Peyer's patch (tissue), 4 donors: ENCODE results near the gene DLD.

Experiments
- CTCF ChIP-seq, 6 experiments: fragments of 450-650 bp in 4 of 6; fragments of 200-600 bp in 2 of 6; sonication (generic) in 1 of 6; IDR thresholded peaks; one replicate each; pipeline ENCODE4 v1.5.1; 2017 to 2019; ENCODE audit warnings: antibody characterized with exemption in 6 of 6, mild to moderate bottlenecking in 3 of 6, moderate library complexity in 1 of 6
- POLR2A ChIP-seq, 2 donors: fragments of 450-650 bp; IDR thresholded peaks; one replicate each; pipeline ENCODE4 v1.5.1; 2017; ENCODE audit warnings: antibody characterized with exemption in 2 of 2, mild to moderate bottlenecking in 2 of 2, moderate library complexity in 2 of 2

GRCh38 chr7:107902381-107902780 lies 11.4 kb downstream of the DLD start:
- TF ChIP-seq CTCF (IDR thresholded peaks at IDR 0.05) (no peak), POLR2A (IDR thresholded peaks at IDR 0.05) (no peak)
